K562 (cell line): ENCODE measurements around the gene EIF3K. TPM values are rescaled to one million over a fixed set of nuclear protein-coding genes. Genes with fewer than 3 reads are reported as not detected.

Source experiments
- BRCA1 ChIP-seq, 2 experiments: fragments of 450-650 bp in 1 of 2; sonication (generic) in 1 of 2; formaldehyde crosslinking in 1 of 2; IDR thresholded peaks; 2 replicates each; pipeline versions ENCODE4 v1.5.0 to v1.6.1; 2017 to 2020; ENCODE audit warnings: mild to moderate bottlenecking in 1 of 2, missing genetic modification reagents in 1 of 2
- BRD9 ChIP-seq: fragments of 450-650 bp; IDR thresholded peaks from 2 replicates; pipeline ENCODE4 v1.6.1; 2018; ENCODE audit warnings: low read depth; ENCODE audit not compliant: partially characterized antibody
- EHMT2 ChIP-seq: fragments of 450-650 bp; IDR thresholded peaks from 2 replicates; pipeline ENCODE4 v1.6.1; 2018; ENCODE audit warnings: antibody characterized with exemption
- EP400 ChIP-seq: fragments of 450-650 bp; IDR thresholded peaks from 2 replicates; pipeline ENCODE4 v1.6.1; 2017; ENCODE audit warnings: antibody characterized with exemption, mild to moderate bottlenecking, moderate library complexity
- ESRRA ChIP-seq: fragments of 450-650 bp; IDR thresholded peaks from 2 replicates; pipeline ENCODE4 v1.6.1; 2014; ENCODE audit warnings: low read depth, mild to moderate bottlenecking, moderate library complexity, borderline replicate concordance
- GATAD2A ChIP-seq: fragments of 450-650 bp; IDR thresholded peaks from 2 replicates; pipeline ENCODE4 v1.6.1; 2017
- JUNB ChIP-seq: fragments of 450-650 bp; formaldehyde crosslinking; conservative IDR thresholded peaks from 2 replicates; pipeline ENCODE4 v1.4.0; 2020; ENCODE audit warnings: mild to moderate bottlenecking
- KDM5B ChIP-seq: fragments of 200-600 bp; sonication (generic); IDR thresholded peaks from 2 replicates; pipeline ENCODE4 v1.6.1; 2012; ENCODE audit warnings: low read depth, mild to moderate bottlenecking, moderate library complexity, low read length, control low read depth, inconsistent platforms; ENCODE audit not compliant: insufficient replicate concordance
- MYC ChIP-seq, 2 experiments: fragments of 250-450 bp in 1 of 2; sonication (Bioruptor Pico) in 1 of 2; IDR thresholded peaks; 2 replicates each; pipeline versions ENCODE4 v1.5.1 to v1.6.1; 2012 to 2021; ENCODE audit warnings: low read depth in 2 of 2, borderline replicate concordance in 1 of 2, improper control_type of control experiment in 1 of 2, low read length in 1 of 2, mild to moderate bottlenecking in 1 of 2, moderate library complexity in 1 of 2
- NFRKB ChIP-seq: fragments of 450-650 bp; IDR thresholded peaks from 2 replicates; pipeline ENCODE4 v1.6.1; 2016; ENCODE audit warnings: low read depth
- OTX1 ChIP-seq: fragments of 450-650 bp; formaldehyde crosslinking; IDR thresholded peaks from 2 replicates; pipeline ENCODE4 v1.4.0; 2022; ENCODE audit warnings: mild to moderate bottlenecking
- RB1 ChIP-seq: fragments of 450-650 bp; IDR thresholded peaks from 2 replicates; pipeline ENCODE4 v1.6.1; 2017; ENCODE audit warnings: low read depth, mild to moderate bottlenecking
- RBM25 ChIP-seq: fragments of 200-400 bp; formaldehyde crosslinking; IDR thresholded peaks from 2 replicates; pipeline ENCODE4 v1.6.1; 2018; ENCODE audit warnings: low read length, low read depth, moderate library complexity; ENCODE audit not compliant: severe bottlenecking
- SMAD4 ChIP-seq: fragments of 250-450 bp; sonication (Bioruptor Pico); conservative IDR thresholded peaks from 2 replicates; pipeline ENCODE4 v1.8.0; 2021; ENCODE audit warnings: inconsistent platforms, mild to moderate bottlenecking, moderate library complexity
- SRF ChIP-seq, 2 experiments: fragments of 250-450, 450-650 bp in 1 of 2; sonication (Bioruptor Pico) in 1 of 2; sonication (generic) in 1 of 2; formaldehyde crosslinking; IDR thresholded peaks; 2 replicates each; pipeline versions ENCODE4 v1.5.0 to v1.5.1; 2020 to 2022; ENCODE audit warnings: mild to moderate bottlenecking in 1 of 2, missing genetic modification reagents in 1 of 2
- TBL1XR1 ChIP-seq, 2 experiments: IDR thresholded peaks; 2 replicates each; pipeline ENCODE4 v1.6.1; 2012; ENCODE audit warnings: improper control_type of control experiment in 2 of 2, low read length in 2 of 2, mild to moderate bottlenecking in 1 of 2
- U2AF1 ChIP-seq: fragments of 200-400 bp; formaldehyde crosslinking; optimal IDR thresholded peaks from 2 replicates; pipeline ENCODE3; 2017; ENCODE audit warnings: mild to moderate bottlenecking, low read depth, low read length, moderate library complexity
- ZNF23 ChIP-seq: fragments of 250-450 bp; sonication (Bioruptor Pico); IDR thresholded peaks from 2 replicates; pipeline ENCODE4 v1.4.0; 2020; ENCODE audit warnings: mild to moderate bottlenecking
- ZNF699 ChIP-seq: fragments of 250-450 bp; sonication (Bioruptor Pico); IDR thresholded peaks from 2 replicates; pipeline ENCODE4 v1.8.0; 2021; ENCODE audit warnings: mild to moderate bottlenecking, moderate library complexity; ENCODE audit not compliant: insufficient replicate concordance
- polyA plus RNA-seq, 8 experiments: library from polyadenylated mRNA; depleted of rRNA in 4 of 8; stranded (reverse) in 5 of 8; unstranded in 3 of 8; fragments of >200 nt; fragmentation: Nextera tagmentation in 2 of 8; fragmentation: Illumina TruSeq in 1 of 8; extraction: Ambion mirVana in 2 of 8; extraction: Trizol in 1 of 8; gene quantifications; 2 replicates each; pipeline versions ENCODE4 v1.2.1 to v1.2.3, GENCODE V29; 2011 to 2014; ENCODE audit warnings: inconsistent platforms in 1 of 8, missing spikeins in 1 of 8
- total RNA-seq, 7 experiments: library from RNA; depleted of rRNA in 6 of 7; stranded (reverse); fragments of >200 nt in 6 of 7; fragmentation: Illumina TruSeq in 2 of 7; extraction: Trizol in 2 of 7; gene quantifications; 2 replicates each; pipeline versions ENCODE4 v1.2.1 to v1.2.3, GENCODE V29; 2011 to 2021; ENCODE audit warnings: low replicate concordance in 1 of 7
- TF ChIP-seq, protein P1 (sequence below): fragments of 450-650 bp; IDR thresholded peaks from 2 replicates; pipeline ENCODE4 v1.6.1; 2017; ENCODE audit warnings: antibody characterized with exemption, mild to moderate bottlenecking
- TF ChIP-seq, protein P2 (sequence below): sonication (generic); formaldehyde crosslinking; IDR thresholded peaks from 2 replicates; pipeline ENCODE4 v1.8.0; 2022; ENCODE audit warnings: mild to moderate bottlenecking, missing genetic modification reagents
- TF ChIP-seq, protein P3 (sequence below): fragments of 250-450 bp; sonication (Bioruptor Pico); IDR thresholded peaks from 2 replicates; pipeline ENCODE4 v1.8.0; 2022; ENCODE audit warnings: moderate library complexity, mild to moderate bottlenecking, inconsistent platforms

EIF3K gene
- total and polyA plus RNA-seq, 9 of the 15 experiments (the other 6 are each of a cell fraction or from before 2014, with no cell fraction given), result 387 to 1,827 (median 733) TPM

DNA sequence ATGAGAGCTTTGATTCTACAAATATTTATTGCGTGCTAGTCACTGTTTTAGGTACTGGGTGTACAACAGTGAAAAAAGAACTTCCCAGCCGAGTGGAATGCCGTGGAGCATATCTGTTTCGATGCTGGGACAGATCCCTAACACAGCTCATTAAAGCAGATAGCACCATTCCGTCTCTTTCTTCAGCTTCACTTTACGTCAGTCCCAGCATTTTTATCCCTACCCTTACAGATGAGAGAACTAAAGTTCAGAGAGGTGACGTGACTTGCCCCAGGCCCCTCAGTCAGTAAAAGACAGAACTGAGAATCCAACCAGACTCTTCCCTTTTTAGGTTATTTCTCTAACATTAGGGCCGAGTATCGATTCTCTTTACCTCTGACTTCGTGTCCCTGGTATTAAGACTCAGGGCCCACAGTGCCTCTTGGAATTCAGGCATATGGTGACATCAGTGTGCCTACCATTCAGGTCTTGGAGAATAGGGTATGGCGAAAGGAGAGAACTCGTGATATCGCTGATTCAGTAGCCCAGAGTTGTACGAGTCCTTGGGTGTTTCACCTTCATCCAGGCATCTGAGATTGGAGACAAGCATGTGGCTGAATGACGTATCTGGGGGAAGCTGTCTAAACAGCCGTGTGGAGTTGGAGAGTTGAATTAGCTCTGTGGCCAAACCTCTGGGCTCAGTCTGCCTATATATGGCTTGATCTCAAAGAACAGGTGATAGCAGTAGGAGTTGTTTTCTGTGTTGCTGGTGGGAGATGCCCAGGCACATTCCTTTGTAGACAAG, 55.6 kb downstream of the EIF3K start (continued):
- TF ChIP-seq ZNF699 (no peak), EHMT2 (peak; percentile 35; the same call in 1 of the 2 replicates), EP400 (peak; percentile 41; the same call in 1 of the 2 replicates), ZNF23 (CRISPR knock-in tag) (no peak), GATAD2A (peak; percentile 54; the same call in 1 of the 2 replicates), JUNB (no peak), TBL1XR1 (IDR thresholded peaks at IDR 0.05; ENCODE audit: low read length in 2 of 2) (peak in 1 of 2 experiments; percentile 59; a peak in 1 of 4 replicates), BRCA1 (IDR thresholded peaks at IDR 0.05) (no peak), BRCA1 (CRISPR knock-in tag; IDR thresholded peaks at IDR 0.05) (no peak), OTX1 (CRISPR knock-in tag) (no peak), SRF (CRISPR knock-in tag; IDR thresholded peaks at IDR 0.05) (peak; percentile 76 to 98; a peak in 3 of 4 replicates), MYC (IDR thresholded peaks at IDR 0.05; ENCODE audit: low read depth, low read length) (peak; percentile 82), MYC (CRISPR knock-in tag; IDR thresholded peaks at IDR 0.05; ENCODE audit: borderline replicate concordance, low read depth) (no peak), U2AF1 (no peak), KDM5B (peak; percentile 13), RBM25 (no peak), RB1 (0 out of 2 replicates have a peak, but pooled peaks have one; percentile 10), SMAD4 (CRISPR knock-in tag) (peak; percentile 61), ESRRA (peak; percentile 77; the same call in 1 of the 2 replicates), NFRKB (no peak), BRD9 (no peak)
- TF ChIP-seq, protein P1, sequence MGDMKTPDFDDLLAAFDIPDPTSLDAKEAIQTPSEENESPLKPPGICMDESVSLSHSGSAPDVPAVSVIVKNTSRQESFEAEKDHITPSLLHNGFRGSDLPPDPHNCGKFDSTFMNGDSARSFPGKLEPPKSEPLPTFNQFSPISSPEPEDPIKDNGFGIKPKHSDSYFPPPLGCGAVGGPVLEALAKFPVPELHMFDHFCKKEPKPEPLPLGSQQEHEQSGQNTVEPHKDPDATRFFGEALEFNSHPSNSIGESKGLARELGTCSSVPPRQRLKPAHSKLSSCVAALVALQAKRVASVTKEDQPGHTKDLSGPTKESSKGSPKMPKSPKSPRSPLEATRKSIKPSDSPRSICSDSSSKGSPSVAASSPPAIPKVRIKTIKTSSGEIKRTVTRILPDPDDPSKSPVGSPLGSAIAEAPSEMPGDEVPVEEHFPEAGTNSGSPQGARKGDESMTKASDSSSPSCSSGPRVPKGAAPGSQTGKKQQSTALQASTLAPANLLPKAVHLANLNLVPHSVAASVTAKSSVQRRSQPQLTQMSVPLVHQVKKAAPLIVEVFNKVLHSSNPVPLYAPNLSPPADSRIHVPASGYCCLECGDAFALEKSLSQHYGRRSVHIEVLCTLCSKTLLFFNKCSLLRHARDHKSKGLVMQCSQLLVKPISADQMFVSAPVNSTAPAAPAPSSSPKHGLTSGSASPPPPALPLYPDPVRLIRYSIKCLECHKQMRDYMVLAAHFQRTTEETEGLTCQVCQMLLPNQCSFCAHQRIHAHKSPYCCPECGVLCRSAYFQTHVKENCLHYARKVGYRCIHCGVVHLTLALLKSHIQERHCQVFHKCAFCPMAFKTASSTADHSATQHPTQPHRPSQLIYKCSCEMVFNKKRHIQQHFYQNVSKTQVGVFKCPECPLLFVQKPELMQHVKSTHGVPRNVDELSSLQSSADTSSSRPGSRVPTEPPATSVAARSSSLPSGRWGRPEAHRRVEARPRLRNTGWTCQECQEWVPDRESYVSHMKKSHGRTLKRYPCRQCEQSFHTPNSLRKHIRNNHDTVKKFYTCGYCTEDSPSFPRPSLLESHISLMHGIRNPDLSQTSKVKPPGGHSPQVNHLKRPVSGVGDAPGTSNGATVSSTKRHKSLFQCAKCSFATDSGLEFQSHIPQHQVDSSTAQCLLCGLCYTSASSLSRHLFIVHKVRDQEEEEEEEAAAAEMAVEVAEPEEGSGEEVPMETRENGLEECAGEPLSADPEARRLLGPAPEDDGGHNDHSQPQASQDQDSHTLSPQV, result peak; percentile 93
- TF ChIP-seq, protein P2, sequence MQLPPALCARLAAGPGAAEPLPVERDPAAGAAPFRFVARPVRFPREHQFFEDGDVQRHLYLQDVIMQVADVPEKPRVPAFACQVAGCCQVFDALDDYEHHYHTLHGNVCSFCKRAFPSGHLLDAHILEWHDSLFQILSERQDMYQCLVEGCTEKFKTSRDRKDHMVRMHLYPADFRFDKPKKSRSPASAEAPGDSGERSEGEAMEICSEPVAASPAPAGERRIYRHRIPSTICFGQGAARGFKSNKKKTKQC, result 0 out of 2 replicates have a peak, but pooled peaks have one; percentile 42
- TF ChIP-seq, protein P3, sequence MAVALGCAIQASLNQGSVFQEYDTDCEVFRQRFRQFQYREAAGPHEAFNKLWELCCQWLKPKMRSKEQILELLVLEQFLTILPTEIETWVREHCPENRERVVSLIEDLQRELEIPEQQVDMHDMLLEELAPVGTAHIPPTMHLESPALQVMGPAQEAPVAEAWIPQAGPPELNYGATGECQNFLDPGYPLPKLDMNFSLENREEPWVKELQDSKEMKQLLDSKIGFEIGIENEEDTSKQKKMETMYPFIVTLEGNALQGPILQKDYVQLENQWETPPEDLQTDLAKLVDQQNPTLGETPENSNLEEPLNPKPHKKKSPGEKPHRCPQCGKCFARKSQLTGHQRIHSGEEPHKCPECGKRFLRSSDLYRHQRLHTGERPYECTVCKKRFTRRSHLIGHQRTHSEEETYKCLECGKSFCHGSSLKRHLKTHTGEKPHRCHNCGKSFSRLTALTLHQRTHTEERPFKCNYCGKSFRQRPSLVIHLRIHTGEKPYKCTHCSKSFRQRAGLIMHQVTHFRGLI, result no peak
